GM10847 (cell line): ENCODE results near the gene RHBDL2.

Source experiments
- POLR2A ChIP-seq: IDR thresholded peaks from 2 replicates; pipeline ENCODE4 v1.6.1; 2011; ENCODE audit not compliant: insufficient read length; ENCODE audit errors: extremely low read depth

RHBDL2 gene

DNA sequence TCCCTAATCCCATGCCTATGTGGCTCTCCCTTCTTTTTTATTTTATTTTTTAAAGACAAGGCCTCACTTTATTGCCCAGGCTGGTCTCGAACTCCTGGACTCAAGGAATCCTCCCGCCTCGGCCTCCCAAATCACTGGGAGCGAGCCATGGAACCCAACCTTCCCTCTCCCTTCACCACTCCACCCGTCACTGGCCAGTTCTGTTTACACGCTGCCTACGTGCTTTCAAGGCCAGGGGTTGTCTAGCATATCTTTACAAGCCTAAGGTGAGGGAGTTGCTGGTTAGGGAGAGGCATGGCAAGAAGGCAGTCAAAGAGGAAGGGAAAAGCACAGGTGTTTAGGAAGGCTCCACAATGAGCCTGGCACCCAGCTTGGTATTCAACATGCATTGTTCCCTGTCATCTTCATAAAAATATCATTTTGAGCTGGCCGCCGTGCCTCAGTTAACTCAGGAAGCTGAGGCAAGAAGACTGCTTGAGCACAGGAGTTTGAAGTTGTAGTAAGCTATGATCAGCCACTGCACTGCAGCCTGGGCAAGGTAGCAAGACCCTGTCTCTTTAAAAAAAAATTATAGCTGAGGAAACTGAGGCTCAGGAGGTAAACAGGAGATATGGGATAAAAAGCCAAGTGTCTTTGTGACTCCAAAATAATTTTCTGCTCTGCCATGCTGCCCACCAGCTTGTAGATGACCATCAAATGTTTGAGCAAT is 1.1 kb downstream of the RHBDL2 start:
- TF ChIP-seq POLR2A, result no peak

DNA sequence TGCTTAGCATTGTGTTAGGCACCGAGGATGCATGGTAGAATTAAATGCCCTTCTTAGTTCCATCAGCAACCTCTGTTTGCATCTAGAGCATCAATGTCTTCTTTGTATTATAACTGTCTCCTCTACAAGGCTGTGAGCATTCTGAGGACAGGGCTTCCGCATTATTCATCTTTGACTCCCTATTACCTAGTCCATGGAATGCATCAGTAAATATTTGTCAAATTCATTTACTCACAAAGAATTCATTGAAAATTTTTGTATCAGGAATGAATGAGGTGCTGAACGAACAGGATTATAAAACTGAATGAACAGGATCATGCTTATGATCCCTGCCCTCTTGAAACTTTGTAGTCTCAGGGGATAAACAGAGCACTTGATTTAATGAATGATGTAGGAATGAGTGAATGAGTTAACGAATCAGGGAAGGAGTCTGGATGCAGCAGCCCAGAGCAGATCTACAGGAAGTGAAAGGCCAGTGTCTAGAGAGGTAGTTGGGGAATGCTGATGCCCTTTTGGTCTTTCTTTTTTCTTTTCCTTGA is 2.8 kb downstream of the RHBDL2 start:
- TF ChIP-seq POLR2A, result no peak

DNA sequence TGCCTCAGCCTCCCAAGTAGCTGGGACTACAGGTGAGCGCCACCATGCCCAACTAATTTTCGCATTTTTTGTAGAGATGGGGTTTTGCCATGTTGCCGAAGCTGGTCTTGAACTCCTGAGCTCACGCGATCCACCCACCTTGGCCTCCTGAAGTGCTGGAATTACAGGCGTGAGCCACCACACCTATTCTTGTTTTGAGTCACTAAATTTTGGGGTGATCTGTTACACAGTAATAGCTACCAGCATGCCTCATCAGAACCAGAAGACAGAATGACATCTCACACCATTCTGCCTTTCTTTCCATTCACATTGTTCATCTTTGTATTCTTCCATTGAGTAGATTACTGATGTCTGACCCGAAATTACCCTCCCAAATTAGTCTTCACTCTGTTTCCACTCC is 9.1 kb downstream of the RHBDL2 start:
- TF ChIP-seq POLR2A, result no peak

DNA sequence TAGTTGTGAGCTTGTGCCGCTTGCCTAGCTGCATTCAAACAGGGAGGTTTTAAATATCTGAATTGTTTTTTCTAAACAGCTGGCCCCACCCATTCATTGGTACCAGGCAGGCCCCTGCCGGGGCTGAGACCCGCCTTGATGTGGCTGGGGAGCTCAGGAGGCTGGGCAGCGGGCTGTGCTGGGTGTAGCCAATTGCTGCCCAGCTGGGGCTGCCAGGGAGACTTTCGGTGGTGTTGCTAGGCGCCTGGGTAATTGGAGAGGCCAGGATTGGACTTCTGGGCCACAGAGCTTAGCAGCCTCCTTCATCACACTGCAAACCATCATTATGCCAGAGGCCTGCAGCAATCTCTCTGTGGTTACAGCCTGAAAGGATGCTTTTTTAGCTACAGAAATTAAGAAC is 12.2 kb downstream of the RHBDL2 start:
- TF ChIP-seq POLR2A, result no peak

DNA sequence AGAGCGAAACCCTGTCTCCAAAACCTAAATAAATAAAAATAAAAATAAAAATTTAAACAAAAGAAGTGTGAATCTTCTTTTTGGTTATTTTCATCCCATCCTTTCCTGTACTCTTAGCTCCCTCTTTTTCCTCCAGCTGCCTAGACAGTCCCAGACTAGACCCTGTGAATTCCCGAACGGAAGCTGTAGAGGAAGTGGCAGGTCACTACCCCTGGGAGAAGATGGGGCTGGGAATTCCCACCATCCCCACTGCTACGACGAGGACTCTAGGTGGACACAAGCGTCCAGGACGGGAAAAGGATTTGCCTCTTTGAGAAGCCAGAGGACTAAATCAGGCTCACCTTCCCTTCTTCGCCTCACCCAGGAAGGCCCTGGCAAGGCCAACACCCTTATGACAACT is 12.6 kb downstream of the RHBDL2 start:
- no peak for TF ChIP-seq POLR2A

DNA sequence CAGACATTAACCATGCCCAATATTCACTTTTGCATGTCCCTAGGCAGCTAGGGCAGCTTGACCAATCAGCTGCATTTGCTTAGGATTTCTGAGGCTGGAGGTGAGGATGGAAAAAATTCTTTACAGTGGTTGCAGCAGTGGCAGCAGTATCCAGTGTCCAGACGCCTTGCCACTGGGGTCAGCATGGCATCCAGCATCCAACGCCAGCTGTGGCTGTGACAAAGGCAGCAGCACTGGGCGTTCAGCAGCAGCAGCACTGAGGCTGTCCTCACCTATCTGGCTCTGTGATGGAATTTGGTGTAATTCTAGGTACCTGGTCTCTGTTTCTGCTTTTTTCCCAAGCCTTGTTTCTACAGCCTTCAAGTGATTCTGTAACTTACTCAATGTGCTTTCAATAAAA is 15.5 kb downstream of the RHBDL2 start:
- TF ChIP-seq POLR2A, result no peak

DNA sequence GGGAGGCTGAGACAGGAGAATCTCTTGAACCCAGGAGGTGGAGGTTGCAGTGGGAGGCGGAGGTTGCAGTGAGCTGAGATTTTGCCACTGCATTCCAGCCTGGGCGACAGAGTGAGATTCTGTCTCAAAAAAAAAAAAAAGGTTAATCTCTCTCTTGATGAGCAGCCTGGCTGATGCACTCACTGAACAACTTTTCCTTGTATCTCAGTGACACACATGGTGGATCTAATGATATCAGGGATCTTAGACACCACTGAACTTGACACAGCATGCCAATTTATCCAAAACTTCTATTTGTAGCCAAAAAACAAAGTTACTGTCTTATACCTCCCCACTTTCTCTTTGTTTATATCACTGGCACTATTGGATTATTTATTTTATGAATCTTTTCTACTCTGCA is 16.2 kb downstream of the RHBDL2 start:
- TF ChIP-seq POLR2A, result no peak

DNA sequence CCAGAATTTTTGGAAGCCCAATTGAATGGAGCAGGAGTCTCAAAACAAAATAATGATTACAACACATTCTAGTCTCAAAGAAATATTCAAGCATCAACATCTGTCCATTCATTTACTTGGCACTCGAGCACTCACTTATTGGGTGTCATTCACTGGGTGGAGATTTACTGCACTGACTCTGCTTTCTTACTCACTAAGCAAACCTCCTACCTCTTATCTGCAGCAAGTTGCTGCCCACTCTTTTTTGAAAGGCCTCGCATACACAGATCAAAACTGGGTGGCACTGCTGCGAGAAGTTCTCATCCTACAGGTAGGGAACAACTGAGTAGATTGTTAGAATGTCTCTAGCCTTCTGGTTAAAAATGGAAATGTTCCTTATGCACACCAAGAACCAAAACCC is 18.0 kb downstream of the RHBDL2 start:
- TF ChIP-seq POLR2A, result no peak

DNA sequence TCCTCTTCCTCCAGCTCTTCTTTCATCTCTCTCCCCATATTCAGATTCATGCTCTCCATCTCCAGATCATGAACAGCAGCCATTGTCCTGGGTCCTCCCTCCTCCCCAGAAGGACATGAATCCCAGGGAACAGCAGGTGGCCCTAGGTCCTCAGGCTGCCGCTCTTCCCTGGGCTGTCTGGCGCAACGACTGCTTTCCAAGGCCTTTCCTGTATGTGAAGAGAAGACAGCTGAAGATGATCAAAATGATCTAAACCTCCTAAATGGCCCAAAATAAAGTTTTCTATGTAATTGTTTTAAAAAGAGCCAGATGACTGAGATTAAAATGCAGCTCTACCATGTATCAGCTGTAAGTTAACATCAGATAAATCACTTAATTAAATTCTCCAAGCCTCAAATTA is 22.5 kb downstream of the RHBDL2 start:
- no peak for TF ChIP-seq POLR2A

DNA sequence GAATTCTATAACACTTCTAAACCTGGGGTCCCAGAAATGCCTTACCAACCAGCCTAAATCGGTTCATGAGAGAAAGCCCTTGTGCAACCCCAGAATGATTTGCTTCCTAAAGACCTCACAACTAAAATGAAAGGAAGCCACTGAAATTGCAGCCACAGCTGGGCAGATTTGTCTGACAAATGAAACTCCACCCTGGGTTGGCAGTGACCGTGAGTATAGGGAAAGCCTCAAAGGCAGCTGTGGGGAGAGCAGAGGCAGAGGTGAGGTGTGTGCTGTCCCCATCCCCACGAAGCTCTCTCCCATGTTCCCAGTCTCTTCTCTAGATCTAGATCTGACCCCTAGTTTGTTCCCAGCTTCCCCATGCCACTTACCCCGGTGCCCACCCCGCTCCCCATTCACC is 23.1 kb downstream of the RHBDL2 start:
- TF ChIP-seq POLR2A, result no peak

DNA sequence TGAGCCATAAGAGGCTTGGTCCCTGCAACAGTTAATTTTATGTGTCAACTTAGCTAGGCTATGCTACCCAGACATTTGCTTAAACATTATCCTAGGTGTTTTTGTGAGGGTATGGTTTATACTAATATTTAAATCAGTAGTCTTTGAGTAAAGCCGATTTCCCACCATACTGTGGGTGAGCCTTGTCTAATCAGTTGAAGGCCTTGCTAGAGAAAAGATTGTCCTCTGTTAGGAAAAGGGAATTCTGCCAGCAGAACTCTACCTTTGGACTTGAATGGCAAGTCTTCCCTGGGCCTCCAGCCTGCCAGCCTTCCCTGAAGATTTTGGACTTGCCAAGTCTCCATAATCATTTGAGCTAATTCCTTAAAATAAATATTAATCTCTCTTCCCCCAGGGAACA is 23.9 kb downstream of the RHBDL2 start:
- no peak for TF ChIP-seq POLR2A

DNA sequence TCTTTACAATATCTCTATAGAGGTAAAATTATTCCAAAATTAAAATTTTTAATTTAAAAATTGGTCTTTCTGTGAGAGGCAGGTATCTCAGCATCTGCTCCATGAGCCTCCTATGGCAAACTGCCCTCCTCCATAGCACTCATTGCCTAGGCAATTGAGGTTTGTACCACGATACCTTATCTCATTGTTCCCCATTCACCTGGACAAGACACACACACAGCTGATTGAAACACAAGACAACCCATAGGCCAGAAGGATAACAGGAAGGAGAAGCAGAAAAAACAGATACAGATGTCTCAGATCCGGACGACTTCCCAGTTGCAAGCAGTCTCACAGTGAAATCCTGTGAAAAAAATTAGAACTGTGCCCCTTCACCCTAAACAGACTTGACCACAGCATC is 24.3 kb downstream of the RHBDL2 start:
- no peak for TF ChIP-seq POLR2A

DNA sequence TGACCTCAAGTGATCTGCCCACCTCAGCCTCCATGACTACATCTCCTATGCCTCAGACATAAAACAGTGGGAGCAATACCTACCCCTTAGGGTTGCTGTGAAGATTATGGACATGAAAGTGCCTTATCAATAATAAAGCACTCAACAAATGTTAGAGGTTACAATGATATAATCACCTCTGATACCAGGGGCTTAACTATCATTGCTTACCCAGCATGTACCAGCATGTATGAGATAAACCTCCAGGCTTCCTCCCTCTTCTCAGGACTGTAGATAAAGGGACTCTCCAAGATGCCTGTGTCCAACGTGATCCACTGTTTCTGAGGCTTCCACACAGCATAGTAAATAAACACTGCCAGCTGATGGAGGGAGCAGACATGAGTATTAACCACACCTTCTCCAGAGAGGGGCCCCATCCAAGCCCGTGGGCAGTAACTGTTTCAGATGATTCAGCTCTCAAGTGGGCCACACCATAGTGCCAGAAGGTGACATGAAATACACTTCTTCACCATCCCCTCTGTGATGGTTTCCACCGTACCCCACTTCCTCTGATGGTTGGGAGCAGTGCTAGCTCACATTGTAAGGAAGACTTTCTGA is 26.2 kb downstream of the RHBDL2 start:
- no peak for TF ChIP-seq POLR2A

DNA sequence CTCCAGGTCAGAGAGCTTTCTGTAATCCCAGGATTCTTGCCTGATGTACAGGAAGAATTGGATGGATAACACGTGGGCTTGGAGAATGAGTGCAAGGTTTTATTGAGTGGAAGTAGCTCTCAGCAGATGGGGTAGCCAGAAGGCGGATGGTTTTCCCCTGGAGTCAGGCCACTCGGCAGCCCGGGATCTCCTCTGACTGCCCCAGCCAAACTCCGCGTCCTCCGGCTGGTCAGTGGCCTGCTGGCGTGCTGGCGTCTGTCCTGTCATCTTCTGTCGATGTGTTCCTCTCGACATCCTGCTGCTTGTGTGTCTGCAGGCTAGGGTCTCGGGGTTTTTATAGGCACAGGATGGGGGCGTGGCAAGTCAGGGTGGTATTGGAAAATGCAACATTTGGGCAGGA is 32.8 kb downstream of the RHBDL2 start:
- no peak for TF ChIP-seq POLR2A

DNA sequence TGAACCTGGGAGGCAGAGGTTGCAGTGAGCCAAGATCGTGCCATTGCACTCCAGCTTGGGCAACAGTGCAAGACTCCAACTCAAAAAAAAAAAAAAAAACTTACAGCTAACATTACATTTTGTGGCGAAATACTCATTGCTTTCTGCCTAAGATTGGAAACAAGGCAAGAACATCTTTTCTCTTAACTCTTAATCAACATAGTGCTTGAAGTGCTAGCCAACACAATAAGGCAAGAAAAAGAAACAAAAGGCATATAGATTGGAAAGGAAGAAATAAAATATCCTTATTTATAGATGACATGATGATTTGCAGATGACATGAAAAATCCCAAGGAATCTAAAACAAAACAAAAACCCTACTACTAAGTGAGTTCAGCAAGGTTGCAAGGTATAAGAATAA is 35.6 kb downstream of the RHBDL2 start:
- TF ChIP-seq POLR2A, result no peak

DNA sequence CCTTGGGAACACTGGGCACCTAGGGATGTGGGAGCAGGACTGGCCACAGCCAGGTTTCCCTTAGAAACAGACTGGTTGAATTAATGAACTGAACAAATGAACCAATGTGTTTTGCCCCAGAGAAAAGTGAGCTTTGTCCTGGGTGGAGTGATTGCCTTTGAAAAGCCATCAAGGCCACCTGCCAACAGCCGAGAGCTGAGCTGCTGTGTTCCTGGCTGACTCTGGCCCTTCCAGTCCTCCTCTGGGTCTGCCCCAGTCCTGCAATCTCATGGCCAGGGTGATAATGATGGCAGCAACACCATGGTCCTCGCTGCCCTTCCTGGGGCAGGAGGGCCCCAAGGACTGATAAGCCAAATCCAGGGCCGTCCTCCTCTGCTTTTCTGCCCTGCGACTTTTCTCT is 42.1 kb downstream of the RHBDL2 start:
- TF ChIP-seq POLR2A, result no peak
